Ovary (tissue), 9 donors: ENCODE results near the gene LCN1. TPM values are rescaled to one million over a fixed set of nuclear protein-coding genes. Genes with fewer than 3 reads are reported as not detected.

Experiments
- DNase-seq, 5 donors: peaks; one replicate each; pipeline ENCODE4 v3.0.0-alpha.2; 2019 to 2020
- H3K27ac ChIP-seq, 2 donors: fragments of 200-600 bp; one replicate each; pipeline versions ENCODE4 v1.5.1 to v1.8.0; 2019 to 2022
- H3K27me3 ChIP-seq: fragments of 200-600 bp; one replicate; pipeline ENCODE4 v1.8.0; 2022
- H3K36me3 ChIP-seq: fragments of 200-600 bp; sonication (generic); one replicate; pipeline ENCODE4 v1.5.1; 2019
- H3K4me1 ChIP-seq: one replicate; pipeline ENCODE4 v1.8.1; 2013; ENCODE audit warnings: mild to moderate bottlenecking, moderate library complexity; ENCODE audit not compliant: insufficient read depth
- H3K4me3 ChIP-seq: fragments of 200-600 bp; sonication (generic); one replicate; pipeline ENCODE4 v1.5.1; 2017
- H3K9me3 ChIP-seq, 2 donors: fragments of 200-600 bp in 1 of 2; sonication (generic) in 1 of 2; one replicate each; pipeline versions ENCODE4 v1.5.1 to v1.8.1; 2013 to 2019; ENCODE audit warnings: mild to moderate bottlenecking in 1 of 2, moderate library complexity in 1 of 2
- EP300 ChIP-seq: sonication (generic); formaldehyde crosslinking; IDR thresholded peaks from one replicate; pipeline ENCODE4 v1.6.1; 2017; ENCODE audit warnings: antibody characterized with exemption
- POLR2A ChIP-seq: fragments of 450-650 bp; IDR thresholded peaks from one replicate; pipeline ENCODE4 v1.6.1; 2017; ENCODE audit warnings: antibody characterized with exemption, mild to moderate bottlenecking, moderate library complexity
- WGBS, 3 donors: extraction: QIAGEN DNeasy Blood & Tissue Kit in 1 of 3; methylation state at CpG; one replicate each; pipeline versions ENCODE4 v1.1.5 to v1.1.7; 2013 to 2017; 5-methylcytosine and 5-hydroxymethylcytosine counted together
- intact Hi-C, 4 donors: fragments of 100-400 bp; cut with DNase I; formaldehyde crosslinking; loops; one replicate each; pipeline versions ENCODE4 v1.11.0 to v1.15.1; 2022 to 2023
- polyA plus RNA-seq, 2 donors: library from polyadenylated mRNA; stranded (reverse); fragments of 200-250 nt in 1 of 2; fragments of 350-450 nt in 1 of 2; fragmentation: Illumina TruSeq in 1 of 2; extraction: RNeasy Lipid Tissue Mini Kit (QIAGEN cat#74804) in 1 of 2; gene quantifications; one replicate each; pipeline ENCODE4 v1.2.3, GENCODE V29; 2013 to 2014
- total RNA-seq, 7 donors: library from RNA; depleted of rRNA in 2 of 7; stranded (reverse); fragments of >200 nt in 2 of 7; fragmentation: NEBNext Ultra II Directional in 3 of 7; extraction: Animal tissue kit (Norgen Biotek cat#: 25700) in 3 of 7; gene quantifications; one replicate each; pipeline versions ENCODE4 v1.1.0 to v1.2.4, GENCODE V29; 2016 to 2023
- TF ChIP-seq, protein P1 (sequence below), 3 donors: fragments of 450-650 bp in 2 of 3; fragments of 200-600 bp in 1 of 3; IDR thresholded peaks; one replicate each; pipeline versions ENCODE4 v1.5.1 to v1.8.0; 2016 to 2022; ENCODE audit warnings: antibody characterized with exemption in 3 of 3, mild to moderate bottlenecking in 1 of 3
- donor health status: DM: no; HTN: no; CAD: no; lungs with moderate emphysema.
- donor health status: DM: no; HTN: no; CAD: no.
- donor health status: Bipolar disorder and iron deficiency.
- donor health status: DM: yes; HTN: yes; CAD: no.
- donor health status: DM: no; HTN: no; CAD: no.
- donor health status: DM: yes; HTN: yes; CAD: no.

Gene LCN1
- total and polyA plus RNA-seq, 9 donors: 2.3 to 5.3 TPM; not detected in 7

DNA sequence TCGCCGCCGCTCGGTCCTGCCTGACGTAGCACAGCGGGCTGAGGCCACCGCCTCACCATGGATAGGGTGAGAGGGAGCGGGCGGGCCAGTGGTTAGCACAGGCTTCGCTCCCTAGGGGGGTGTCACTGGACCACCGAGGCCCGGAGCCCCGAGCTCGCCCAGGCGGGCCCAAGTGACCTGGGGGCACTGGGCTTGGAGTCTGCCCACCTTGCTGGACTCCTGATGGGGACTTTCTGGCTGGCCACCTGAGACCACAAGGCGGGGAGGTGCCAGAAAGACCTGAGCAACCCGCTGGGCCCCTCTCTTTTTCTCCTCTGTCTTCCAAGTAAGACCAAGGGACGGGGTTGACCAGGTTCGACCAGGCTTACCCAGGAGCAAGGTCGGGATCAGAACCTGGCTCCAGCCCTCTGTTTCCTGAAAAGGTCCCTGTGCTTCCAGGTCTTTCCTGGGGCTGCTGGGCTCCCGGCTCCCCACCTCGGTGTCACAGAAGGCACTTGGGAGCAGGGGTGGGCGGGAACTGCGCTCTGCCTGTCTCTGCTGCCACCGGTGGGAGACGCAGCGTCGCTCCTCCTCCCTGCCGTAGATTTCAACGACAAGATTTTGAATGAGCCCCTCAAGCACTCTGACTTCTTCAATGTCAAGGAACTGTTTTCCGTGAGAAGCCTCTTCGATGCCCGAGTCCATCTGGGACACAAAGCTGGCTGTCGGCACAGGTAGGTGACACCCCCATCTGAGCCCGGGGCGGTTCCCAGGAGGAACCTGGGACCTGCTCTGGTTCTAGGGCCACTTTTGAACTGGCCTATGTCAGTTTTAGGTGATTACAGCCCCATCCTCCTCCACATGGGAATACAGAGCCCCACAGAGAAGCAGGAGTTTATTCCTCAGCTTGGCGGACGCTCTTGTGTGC lies 19.7 kb upstream of the LCN1 start:
- intact Hi-C loops: no loop called here
- TF ChIP-seq EP300 (no peak), POLR2A (no peak)
- TF ChIP-seq, protein P1, sequence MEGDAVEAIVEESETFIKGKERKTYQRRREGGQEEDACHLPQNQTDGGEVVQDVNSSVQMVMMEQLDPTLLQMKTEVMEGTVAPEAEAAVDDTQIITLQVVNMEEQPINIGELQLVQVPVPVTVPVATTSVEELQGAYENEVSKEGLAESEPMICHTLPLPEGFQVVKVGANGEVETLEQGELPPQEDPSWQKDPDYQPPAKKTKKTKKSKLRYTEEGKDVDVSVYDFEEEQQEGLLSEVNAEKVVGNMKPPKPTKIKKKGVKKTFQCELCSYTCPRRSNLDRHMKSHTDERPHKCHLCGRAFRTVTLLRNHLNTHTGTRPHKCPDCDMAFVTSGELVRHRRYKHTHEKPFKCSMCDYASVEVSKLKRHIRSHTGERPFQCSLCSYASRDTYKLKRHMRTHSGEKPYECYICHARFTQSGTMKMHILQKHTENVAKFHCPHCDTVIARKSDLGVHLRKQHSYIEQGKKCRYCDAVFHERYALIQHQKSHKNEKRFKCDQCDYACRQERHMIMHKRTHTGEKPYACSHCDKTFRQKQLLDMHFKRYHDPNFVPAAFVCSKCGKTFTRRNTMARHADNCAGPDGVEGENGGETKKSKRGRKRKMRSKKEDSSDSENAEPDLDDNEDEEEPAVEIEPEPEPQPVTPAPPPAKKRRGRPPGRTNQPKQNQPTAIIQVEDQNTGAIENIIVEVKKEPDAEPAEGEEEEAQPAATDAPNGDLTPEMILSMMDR (IDR thresholded peaks at IDR 0.05): no peak
- Histone ChIP-seq H3K4me1 (peaks cover 15% of the 10 kb centered on the region), H3K27ac (peak overlapping the region; percentile 42 to 51), H3K9me3 (no peaks in the 10 kb centered on the region), H3K27me3 (no peaks in the 10 kb centered on the region), H3K4me3 (peak overlapping the region; percentile 89), H3K36me3 (peaks cover 3% of the 10 kb centered on the region)
- WGBS, 3 donors: 37 to 54% (median 37%) methylated on average over 28 to 38 of the region's 38 CpGs
- DNase-seq: peak in 1 of 5 donors; percentile 20

DNA sequence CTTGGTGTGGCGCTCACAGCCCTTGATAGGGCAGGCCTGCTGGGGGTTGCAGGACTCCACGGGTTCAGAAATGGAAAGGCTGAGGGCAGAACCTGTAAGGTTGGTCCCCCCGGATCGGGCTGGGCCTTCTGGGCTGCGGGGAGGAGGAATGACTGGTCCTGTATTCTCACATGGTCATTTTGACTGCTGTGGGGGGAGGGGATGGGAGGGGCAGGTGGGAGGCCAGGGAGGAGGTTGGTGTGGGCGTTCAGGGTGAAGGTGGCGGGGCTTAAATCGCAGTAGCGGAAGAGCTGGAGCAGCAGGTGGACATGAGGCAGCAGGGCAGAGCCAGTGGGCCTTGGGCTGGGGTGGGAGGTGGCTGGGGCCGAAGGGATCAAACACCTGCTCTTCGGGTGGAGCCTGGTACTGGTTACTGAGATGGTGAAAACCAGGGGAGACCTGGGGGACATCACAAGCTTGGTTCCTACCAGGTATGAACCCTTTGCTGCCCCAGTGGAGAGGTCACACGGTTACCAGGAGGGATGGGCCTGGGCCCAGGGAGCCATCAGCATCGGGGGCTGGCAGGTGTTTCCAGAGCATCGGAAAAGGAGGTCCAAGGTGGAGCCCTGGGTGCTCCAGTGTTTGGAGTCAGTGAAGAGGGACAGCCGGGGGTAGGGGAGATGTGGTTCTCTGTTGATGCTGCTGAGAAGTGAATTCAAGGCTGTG lies 18.9 kb upstream of the LCN1 start:
- WGBS, 3 donors: 71 to 80% (median 72%) methylated on average over 15 of the region's 15 CpGs
- peaks cover 15% of the 10 kb centered on the region for H3K4me1 ChIP-seq
- no peak overlapping the region for H3K4me3 ChIP-seq

DNA sequence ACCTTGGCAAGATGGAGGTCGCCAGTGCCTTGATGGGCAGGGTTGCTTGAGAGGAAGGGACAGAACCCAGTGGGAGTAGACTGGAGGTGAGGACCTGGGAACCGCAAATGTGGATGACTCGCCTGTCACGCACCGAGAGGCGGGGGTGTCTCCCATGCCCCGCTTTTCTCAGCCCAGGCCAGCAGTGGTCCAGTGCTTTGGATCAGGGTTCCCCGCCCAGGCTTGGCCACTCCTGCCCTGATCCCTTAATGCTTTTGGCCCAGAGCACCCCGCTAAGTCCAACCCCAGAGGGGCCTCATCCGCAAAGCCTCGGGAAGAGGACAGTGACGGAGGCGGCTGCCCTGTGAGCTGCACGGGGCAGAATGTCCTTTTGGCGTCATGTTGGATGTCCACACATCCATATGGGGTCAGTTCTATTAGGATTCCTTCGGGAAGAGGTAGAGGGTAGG lies 18.3 kb upstream of the LCN1 start:
- no peaks in the 10 kb centered on the region for H3K9me3 ChIP-seq
- no peak overlapping the region for H3K4me3 ChIP-seq
- no peaks in the 10 kb centered on the region for H3K27me3 ChIP-seq
- peaks cover 15% of the 10 kb centered on the region for H3K4me1 ChIP-seq
- intact Hi-C loops: no loop called here
- no peak overlapping the region for H3K27ac ChIP-seq
- TF ChIP-seq, protein P1 (IDR thresholded peaks at IDR 0.05): no peak
- no peak for TF ChIP-seq EP300
- TF ChIP-seq POLR2A: no peak
- H3K36me3 ChIP-seq: peaks cover 3% of the 10 kb centered on the region
- 83 to 87% (median 84%) methylated on average over 16 of the region's 16 CpGs for WGBS, 3 donors
- peak in 2 of 5 donors; percentile 9 to 33 for DNase-seq

More for the DNA sequence above, 18.9 kb upstream of the LCN1 start:
- Histone ChIP-seq H3K36me3 (peaks cover 3% of the 10 kb centered on the region), H3K27ac (no peak overlapping the region), H3K9me3 (no peaks in the 10 kb centered on the region), H3K27me3 (no peaks in the 10 kb centered on the region)
- TF ChIP-seq EP300 (no peak), POLR2A (no peak)
- TF ChIP-seq, protein P1 (IDR thresholded peaks at IDR 0.05): no peak
- DNase-seq: peak in 2 of 5 donors; percentile 22 to 31
- intact Hi-C loops: no loop called here

DNA sequence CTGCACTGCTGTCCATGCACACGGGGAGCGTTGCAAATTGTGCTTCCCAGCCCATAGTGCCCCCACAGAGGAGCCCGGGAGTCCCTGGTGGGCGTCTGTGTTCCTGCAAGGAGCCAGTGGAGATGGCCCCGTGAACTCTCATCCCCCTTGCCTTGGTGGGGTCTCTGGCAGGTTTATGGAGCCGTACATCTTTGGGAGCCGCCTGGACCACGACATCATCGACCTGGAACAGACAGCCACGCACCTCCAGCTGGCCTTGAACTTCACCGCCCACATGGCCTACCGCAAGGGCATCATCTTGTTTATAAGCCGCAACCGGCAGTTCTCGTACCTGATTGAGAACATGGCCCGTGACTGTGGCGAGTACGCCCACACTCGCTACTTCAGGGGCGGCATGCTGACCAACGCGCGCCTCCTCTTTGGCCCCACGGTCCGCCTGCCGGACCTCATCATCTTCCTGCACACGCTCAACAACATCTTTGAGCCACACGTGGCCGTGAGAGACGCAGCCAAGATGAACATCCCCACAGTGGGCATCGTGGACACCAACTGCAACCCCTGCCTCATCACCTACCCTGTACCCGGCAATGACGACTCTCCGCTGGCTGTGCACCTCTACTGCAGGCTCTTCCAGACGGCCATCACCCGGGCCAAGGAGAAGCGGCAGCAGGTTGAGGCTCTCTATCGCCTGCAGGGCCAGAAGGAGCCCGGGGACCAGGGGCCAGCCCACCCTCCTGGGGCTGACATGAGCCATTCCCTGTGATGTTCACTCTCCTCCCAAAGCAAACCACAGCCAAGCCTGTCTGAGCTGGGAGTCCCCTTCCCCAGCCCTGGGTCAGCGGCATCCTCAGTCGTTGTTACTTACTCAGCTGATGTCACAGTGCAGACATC lies 17.6 kb upstream of the LCN1 start:
- TF ChIP-seq EP300 (no peak), POLR2A (no peak)
- TF ChIP-seq, protein P1 (IDR thresholded peaks at IDR 0.05): no peak
- WGBS, 3 donors: 69 to 75% (median 73%) methylated on average over 41 of the region's 41 CpGs
- Histone ChIP-seq H3K9me3 (no peaks in the 10 kb centered on the region), H3K4me3 (no peak overlapping the region), H3K4me1 (peaks cover 15% of the 10 kb centered on the region), H3K36me3 (peaks cover 3% of the 10 kb centered on the region), H3K27ac (no peak overlapping the region), H3K27me3 (no peaks in the 10 kb centered on the region)
- DNase-seq: peak in 2 of 5 donors; percentile 19 to 35
- intact Hi-C loops: no loop called here
